ENCODE data around the gene TUBB4B. TPM values are rescaled to one million over a fixed set of nuclear protein-coding genes. Genes with fewer than 3 reads are reported as not detected.
A peak's percentile ranks its signal among the peaks of the same experiment; 100 is the strongest.

The TUBB4B gene
- total RNA-seq, 1 experiment from 2014 or later: 360 TPM

- H3K27me3 Mint-ChIP-seq (ENCODE audit: unreplicated experiment): no peaks in the 10 kb centered on the region
- peak overlapping the region; percentile 63 for H3K27ac Mint-ChIP-seq (ENCODE audit: unreplicated experiment)
- no TSS peak for BruUV-seq (replicated peaks)
- DNase-seq: no peak
- H3K9me3 Mint-ChIP-seq (ENCODE audit: low read depth, unreplicated experiment): no peaks in the 10 kb centered on the region
- CTCF ChIA-PET: interaction anchor here (0.6 to 1.4 kb wide), 6 partner anchors 10 to 270 kb away, joined by 3 to 6 read pairs (median 4); no protein-coding TSS in a partner anchor
- no peaks in the 10 kb centered on the region for H3K4me1 Mint-ChIP-seq (ENCODE audit: low read depth, unreplicated experiment)
- H3K36me3 Mint-ChIP-seq (ENCODE audit: insufficient read depth, unreplicated experiment): peaks cover 42% of the 10 kb centered on the region
- peak overlapping the region; percentile 63 for H3K4me3 Mint-ChIP-seq (ENCODE audit: low read depth, unreplicated experiment)
- no peak for TF ChIP-seq CTCF (IDR thresholded peaks at IDR 0.05; ENCODE audit: unreplicated experiment)
- intact Hi-C loops (cut with micrococcal nuclease; ENCODE audit: unreplicated experiment): no loop called here
These were observed 22.8 kb upstream of the TUBB4B start for GRCh38 chr9:137218212-137218753.

GRCh38 chr9:137218754-137219271 lies 22.3 kb upstream of the TUBB4B start:
- Mint-ChIP-seq H3K27ac (ENCODE audit: unreplicated experiment) (peak overlapping the region; percentile 63), H3K4me3 (ENCODE audit: low read depth, unreplicated experiment) (peak overlapping the region; percentile 36), H3K4me1 (ENCODE audit: low read depth, unreplicated experiment) (no peaks in the 10 kb centered on the region), H3K27me3 (ENCODE audit: unreplicated experiment) (no peaks in the 10 kb centered on the region), H3K9me3 (ENCODE audit: low read depth, unreplicated experiment) (no peaks in the 10 kb centered on the region), H3K36me3 (ENCODE audit: insufficient read depth, unreplicated experiment) (peaks cover 48% of the 10 kb centered on the region)
- CTCF ChIA-PET: interaction anchor here (0.6 to 1.4 kb wide), 9 partner anchors 9 to 430 kb away, joined by 3 to 14 read pairs (median 4); no protein-coding TSS in a partner anchor
- DNase-seq: peak; percentile 70
- TF ChIP-seq CTCF (IDR thresholded peaks at IDR 0.05; ENCODE audit: unreplicated experiment): no peak
- intact Hi-C loops (cut with micrococcal nuclease; ENCODE audit: unreplicated experiment): no loop called here
- no TSS peak for BruUV-seq (replicated peaks)

GRCh38 chr9:137219757-137220316 lies 21.2 kb upstream of the TUBB4B start:
- intact Hi-C loops (cut with micrococcal nuclease; ENCODE audit: unreplicated experiment): no loop called here
- H3K4me3 Mint-ChIP-seq (ENCODE audit: low read depth, unreplicated experiment): no peak overlapping the region
- H3K36me3 Mint-ChIP-seq (ENCODE audit: insufficient read depth, unreplicated experiment): peaks cover 48% of the 10 kb centered on the region
- CTCF ChIA-PET: interaction anchor here (0.5 to 1.4 kb wide), 3 partner anchors 12 to 90 kb away, joined by 3 read pairs; no protein-coding TSS in a partner anchor
- no peak for TF ChIP-seq CTCF (IDR thresholded peaks at IDR 0.05; ENCODE audit: unreplicated experiment)
- BruUV-seq (replicated peaks): no TSS peak
- no peaks in the 10 kb centered on the region for H3K27me3 Mint-ChIP-seq (ENCODE audit: unreplicated experiment)
- no peak overlapping the region for H3K27ac Mint-ChIP-seq (ENCODE audit: unreplicated experiment)
- H3K9me3 Mint-ChIP-seq (ENCODE audit: low read depth, unreplicated experiment): no peaks in the 10 kb centered on the region
- H3K4me1 Mint-ChIP-seq (ENCODE audit: low read depth, unreplicated experiment): no peaks in the 10 kb centered on the region
- DNase-seq: no peak

GRCh38 chr9:137220317-137221094 lies 20.6 kb upstream of the TUBB4B start:
- no peak for TF ChIP-seq CTCF (IDR thresholded peaks at IDR 0.05; ENCODE audit: unreplicated experiment)
- Mint-ChIP-seq H3K27me3 (ENCODE audit: unreplicated experiment) (no peaks in the 10 kb centered on the region), H3K4me3 (ENCODE audit: low read depth, unreplicated experiment) (no peak overlapping the region), H3K36me3 (ENCODE audit: insufficient read depth, unreplicated experiment) (peaks cover 48% of the 10 kb centered on the region), H3K27ac (ENCODE audit: unreplicated experiment) (no peak overlapping the region), H3K4me1 (ENCODE audit: low read depth, unreplicated experiment) (no peaks in the 10 kb centered on the region), H3K9me3 (ENCODE audit: low read depth, unreplicated experiment) (no peaks in the 10 kb centered on the region)
- CTCF ChIA-PET: interaction anchor here (0.5 kb wide), 1 partner anchor 84 kb away, joined by 3 read pairs; no protein-coding TSS in a partner anchor
- intact Hi-C loops (cut with micrococcal nuclease; ENCODE audit: unreplicated experiment): no loop called here
- BruUV-seq (replicated peaks): no TSS peak
- DNase-seq: no peak
